GOT3 (cell line): ENCODE results near the gene FAM107A.

ENCODE experiments used
- DNase-seq: peaks from one replicate; lab custom pipeline; 2025; ENCODE audit warnings: mixed read lengths; lab: John Stamatoyannopoulos, UW

The FAM107A gene

GRCh38 chr3:58518291-58518789 is 58.9 kb downstream of the FAM107A start:
- DNase-seq, result no peak

- no peak for DNase-seq
Measured at GRCh38 chr3:58514405-58514804, 62.8 kb downstream of the FAM107A start.
